ENCODE data around the gene INS. TPM values are rescaled to one million over a fixed set of nuclear protein-coding genes. Genes with fewer than 3 reads are reported as not detected.

Gene INS
- total RNA-seq, 1 donor from 2014 or later, result not detected

DNA sequence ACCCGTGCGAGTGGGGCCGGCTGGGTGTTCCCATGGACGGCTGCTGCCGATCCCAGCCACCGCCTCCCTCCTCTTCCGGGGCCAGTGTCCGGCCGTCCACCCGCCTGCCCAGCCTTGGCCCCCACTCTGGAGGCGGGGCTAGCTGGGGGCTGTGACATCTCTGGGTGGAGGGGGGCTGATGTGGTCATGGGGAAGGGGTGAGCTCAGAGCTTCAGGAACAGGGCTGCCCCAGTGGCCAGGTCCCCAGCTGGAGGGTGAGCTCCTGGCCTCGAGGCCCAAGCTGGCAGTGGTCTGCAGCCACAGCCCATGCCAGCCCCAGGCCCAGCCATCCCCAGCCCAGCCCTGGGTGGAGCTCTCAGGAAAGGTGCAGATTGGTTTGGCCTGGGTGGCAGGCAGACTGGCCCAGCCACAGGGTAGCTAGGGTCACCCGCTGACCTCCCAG is 2.7 kb downstream of the INS start:
- FAIRE-seq (no peak), DNase-seq (ENCODE audit: low read depth) (no peak)
- no peak overlapping the region for H3K9ac ChIP-seq (ENCODE audit: low read length)
- H3K4me3 ChIP-seq (ENCODE audit: insufficient read depth, low read depth, low read length), result no peak overlapping the region
- H3K79me2 ChIP-seq (ENCODE audit: insufficient read depth, low read length), result no peaks in the 10 kb centered on the region
- Mint-ChIP-seq H3K4me3 (ENCODE audit: unreplicated experiment) (no peak overlapping the region), H3K4me1 (ENCODE audit: low read depth, unreplicated experiment) (no peaks in the 10 kb centered on the region), H3K27me3 (ENCODE audit: low read depth, unreplicated experiment) (peaks cover 17% of the 10 kb centered on the region), H3K27ac (ENCODE audit: unreplicated experiment) (no peak overlapping the region), H3K9me3 (ENCODE audit: unreplicated experiment) (no peaks in the 10 kb centered on the region), H3K36me3 (ENCODE audit: low read depth, unreplicated experiment) (no peaks in the 10 kb centered on the region)
- H3K27me3 ChIP-seq (ENCODE audit: insufficient read depth, low read length), result no peaks in the 10 kb centered on the region
- H3K36me3 ChIP-seq (ENCODE audit: insufficient read depth, low read length), result no peaks in the 10 kb centered on the region
- H2AFZ ChIP-seq (ENCODE audit: low read depth, low read length), result no peak overlapping the region
- H3K4me1 ChIP-seq (ENCODE audit: insufficient read depth, low read length), result no peaks in the 10 kb centered on the region
- no peaks in the 10 kb centered on the region for H3K9me3 ChIP-seq (ENCODE audit: insufficient read depth, low read depth, low read length)
- no peaks in the 10 kb centered on the region for H4K20me1 ChIP-seq (ENCODE audit: insufficient read depth, low read length)
- H3K4me2 ChIP-seq (ENCODE audit: low read length), result no peak overlapping the region
- no peak overlapping the region for H3K27ac ChIP-seq (ENCODE audit: low read depth, low read length)
- TF ChIP-seq EZH2 (IDR thresholded peaks at IDR 0.05; ENCODE audit: insufficient read depth, low read length), result no peak
- TF ChIP-seq, protein P1, sequence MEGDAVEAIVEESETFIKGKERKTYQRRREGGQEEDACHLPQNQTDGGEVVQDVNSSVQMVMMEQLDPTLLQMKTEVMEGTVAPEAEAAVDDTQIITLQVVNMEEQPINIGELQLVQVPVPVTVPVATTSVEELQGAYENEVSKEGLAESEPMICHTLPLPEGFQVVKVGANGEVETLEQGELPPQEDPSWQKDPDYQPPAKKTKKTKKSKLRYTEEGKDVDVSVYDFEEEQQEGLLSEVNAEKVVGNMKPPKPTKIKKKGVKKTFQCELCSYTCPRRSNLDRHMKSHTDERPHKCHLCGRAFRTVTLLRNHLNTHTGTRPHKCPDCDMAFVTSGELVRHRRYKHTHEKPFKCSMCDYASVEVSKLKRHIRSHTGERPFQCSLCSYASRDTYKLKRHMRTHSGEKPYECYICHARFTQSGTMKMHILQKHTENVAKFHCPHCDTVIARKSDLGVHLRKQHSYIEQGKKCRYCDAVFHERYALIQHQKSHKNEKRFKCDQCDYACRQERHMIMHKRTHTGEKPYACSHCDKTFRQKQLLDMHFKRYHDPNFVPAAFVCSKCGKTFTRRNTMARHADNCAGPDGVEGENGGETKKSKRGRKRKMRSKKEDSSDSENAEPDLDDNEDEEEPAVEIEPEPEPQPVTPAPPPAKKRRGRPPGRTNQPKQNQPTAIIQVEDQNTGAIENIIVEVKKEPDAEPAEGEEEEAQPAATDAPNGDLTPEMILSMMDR (IDR thresholded peaks at IDR 0.05; ENCODE audit: insufficient read depth, low read depth, low read length), result no peak

DNA sequence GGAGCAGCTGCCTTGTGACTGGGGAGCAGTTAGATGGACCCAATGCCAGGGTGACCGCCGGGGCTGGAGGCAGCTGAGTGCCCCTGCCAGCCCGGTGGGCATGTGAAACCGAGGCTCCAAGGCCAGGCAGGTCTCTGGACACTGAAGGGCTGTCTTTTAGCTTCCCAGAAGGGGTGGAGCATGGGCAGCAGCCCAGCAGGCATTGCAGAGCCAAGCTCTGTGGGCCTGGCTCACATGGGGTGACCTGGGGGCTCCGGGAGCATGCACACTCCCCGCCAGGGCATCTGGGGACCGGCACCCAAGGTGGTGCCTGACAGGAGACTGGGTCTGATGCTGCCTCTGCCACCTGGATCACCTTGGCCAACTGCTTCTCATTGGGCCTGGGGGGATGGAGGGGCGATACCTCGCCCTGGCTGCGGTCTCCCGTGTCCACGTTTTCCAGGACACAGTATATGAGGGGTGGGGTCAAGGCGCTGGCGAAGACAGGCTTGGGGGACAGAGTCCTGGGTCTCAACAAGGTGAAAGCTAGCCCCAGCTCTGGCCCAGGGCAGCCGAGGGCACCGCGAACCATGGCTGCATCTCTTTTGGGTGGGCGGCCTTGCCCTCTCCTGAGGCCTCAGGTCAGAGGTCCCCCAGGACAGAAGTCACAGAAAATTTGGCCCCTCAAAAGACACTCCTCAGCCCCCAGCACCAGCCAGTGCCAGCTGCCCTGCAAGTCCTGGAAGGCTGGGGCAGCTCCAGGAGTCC is 3.5 kb downstream of the INS start:
- Histone ChIP-seq H2AFZ (ENCODE audit: low read depth, low read length) (no peak overlapping the region), H3K4me3 (ENCODE audit: insufficient read depth, low read depth, low read length) (no peak overlapping the region), H3K9me3 (ENCODE audit: insufficient read depth, low read depth, low read length) (no peaks in the 10 kb centered on the region), H3K27me3 (ENCODE audit: insufficient read depth, low read length) (no peaks in the 10 kb centered on the region), H3K4me1 (ENCODE audit: insufficient read depth, low read length) (no peaks in the 10 kb centered on the region), H3K9ac (ENCODE audit: low read length) (no peak overlapping the region), H4K20me1 (ENCODE audit: insufficient read depth, low read length) (no peaks in the 10 kb centered on the region), H3K4me2 (ENCODE audit: low read length) (no peak overlapping the region), H3K27ac (ENCODE audit: low read depth, low read length) (no peak overlapping the region), H3K36me3 (ENCODE audit: insufficient read depth, low read length) (no peaks in the 10 kb centered on the region), H3K79me2 (ENCODE audit: insufficient read depth, low read length) (no peaks in the 10 kb centered on the region)
- FAIRE-seq (no peak), DNase-seq (ENCODE audit: low read depth) (no peak)
- H3K4me3 Mint-ChIP-seq (ENCODE audit: unreplicated experiment), result no peak overlapping the region
- no peaks in the 10 kb centered on the region for H3K4me1 Mint-ChIP-seq (ENCODE audit: low read depth, unreplicated experiment)
- no peak for TF ChIP-seq EZH2 (IDR thresholded peaks at IDR 0.05; ENCODE audit: insufficient read depth, low read length)
- TF ChIP-seq, protein P1 (IDR thresholded peaks at IDR 0.05; ENCODE audit: insufficient read depth, low read depth, low read length), result no peak
- H3K9me3 Mint-ChIP-seq (ENCODE audit: unreplicated experiment), result no peaks in the 10 kb centered on the region
- no peak overlapping the region for H3K27ac Mint-ChIP-seq (ENCODE audit: unreplicated experiment)
- H3K27me3 Mint-ChIP-seq (ENCODE audit: low read depth, unreplicated experiment), result peaks cover 13% of the 10 kb centered on the region
- no peaks in the 10 kb centered on the region for H3K36me3 Mint-ChIP-seq (ENCODE audit: low read depth, unreplicated experiment)
